ENCODE measurements around the gene RIT2.

The RIT2 gene

GRCh38 chr18:43068781-43069180 is 46.7 kb downstream of the RIT2 start:
- ChIA-PET POLR2A (no interaction called here), CTCF (no interaction called here)
- TF ChIP-seq ZNF24 (tag by site-specific recombination; IDR thresholded peaks at IDR 0.05): no peak
- TF ChIP-seq ZNF19 (tag by site-specific recombination; IDR thresholded peaks at IDR 0.05; ENCODE audit: low read depth): no peak
- no peak for TF ChIP-seq ZNF529 (tag by site-specific recombination; IDR thresholded peaks at IDR 0.05; ENCODE audit: insufficient replicate concordance)
- no peak for TF ChIP-seq ZFP3 (tag by site-specific recombination; IDR thresholded peaks at IDR 0.05; ENCODE audit: low read depth)
- TF ChIP-seq MZF1 (tag by site-specific recombination; IDR thresholded peaks at IDR 0.05; ENCODE audit: borderline replicate concordance): no peak
- no peak for TF ChIP-seq PRDM2 (tag by site-specific recombination; IDR thresholded peaks at IDR 0.05; ENCODE audit: borderline replicate concordance)

GRCh38 chr18:43067570-43067969 is 47.9 kb downstream of the RIT2 start:
- H3K4me3 ChIP-seq (ENCODE audit: low read depth, low read length): no peak overlapping the region
- no peaks in the 10 kb centered on the region for H3K36me3 ChIP-seq (ENCODE audit: control insufficient read depth in 2 of 2, insufficient read depth in 1 of 2, low read length in 2 of 2)
- H3K9me3 ChIP-seq (ENCODE audit: control insufficient read depth, insufficient read depth, low read depth, low read length): no peaks in the 10 kb centered on the region
- CTCF ChIA-PET: no interaction called here
- POLR2A ChIA-PET: no interaction called here
- no peak overlapping the region for H3K27ac ChIP-seq (ENCODE audit: extremely low read depth, low read depth, low read length)
- H3K4me1 ChIP-seq (ENCODE audit: control insufficient read depth, insufficient read depth, low read length): no peaks in the 10 kb centered on the region
- TF ChIP-seq ZNF366 (tag by site-specific recombination; conservative IDR thresholded peaks at IDR 0.05) (no peak), ZNF146 (tag by site-specific recombination; IDR thresholded peaks at IDR 0.05) (no peak), PRDM4 (tag by site-specific recombination; IDR thresholded peaks at IDR 0.05) (no peak), ZNF121 (tag by site-specific recombination; IDR thresholded peaks at IDR 0.05) (no peak), ZNF580 (tag by site-specific recombination; IDR thresholded peaks at IDR 0.05) (no peak), ZNF623 (tag by site-specific recombination; IDR thresholded peaks at IDR 0.05) (no peak), HIC1 (tag by site-specific recombination; IDR thresholded peaks at IDR 0.05) (no peak), AEBP2 (tag by site-specific recombination; IDR thresholded peaks at IDR 0.05; ENCODE audit: borderline replicate concordance) (no peak), ZNF302 (tag by site-specific recombination; IDR thresholded peaks at IDR 0.05; ENCODE audit: low read depth) (no peak), BCL11B (tag by site-specific recombination; IDR thresholded peaks at IDR 0.05; ENCODE audit: low read depth) (no peak), KLF16 (tag by site-specific recombination; IDR thresholded peaks at IDR 0.05) (no peak), ZNF530 (tag by site-specific recombination; IDR thresholded peaks at IDR 0.05; ENCODE audit: low read depth) (no peak)

More at GRCh38 chr18:43068781-43069180, 46.7 kb downstream of the RIT2 start:
- Histone ChIP-seq H3K9me3 (ENCODE audit: control insufficient read depth, insufficient read depth, low read depth, low read length) (no peaks in the 10 kb centered on the region), H3K36me3 (ENCODE audit: control insufficient read depth in 2 of 2, insufficient read depth in 1 of 2, low read length in 2 of 2) (no peaks in the 10 kb centered on the region), H3K27ac (ENCODE audit: extremely low read depth, low read depth, low read length) (no peak overlapping the region), H3K4me3 (ENCODE audit: low read depth, low read length) (no peak overlapping the region), H3K4me1 (ENCODE audit: control insufficient read depth, insufficient read depth, low read length) (no peaks in the 10 kb centered on the region)
